Fibroblast of villous mesenchyme (primary cell): ENCODE measurements around the gene ATP2B2. TPM values are rescaled to one million over a fixed set of nuclear protein-coding genes. Genes with fewer than 3 reads are reported as not detected.

Experiments used
- DNase-seq: peaks from one replicate; pipeline ENCODE4 v3.0.0-alpha.2; 2010; ENCODE audit warnings: low read depth
- H3K4me3 ChIP-seq: 2 replicates; pipeline ENCODE4 v1.5.1; 2011; ENCODE audit warnings: low read depth, mild to moderate bottlenecking, low read length
- total RNA-seq: library from RNA; depleted of rRNA; stranded (reverse); fragments of >200 nt; gene quantifications from 2 replicates; pipeline ENCODE4 v1.2.3, GENCODE V29; 2012
- TF ChIP-seq, protein P1 (sequence below): IDR thresholded peaks from 2 replicates; pipeline ENCODE4 v1.5.1; 2012; ENCODE audit warnings: low read depth, mild to moderate bottlenecking, low read length; ENCODE audit not compliant: insufficient read depth

The ATP2B2 gene
- total RNA-seq, 1 donor: not detected

- no peak overlapping the region for H3K4me3 ChIP-seq
- DNase-seq: no peak
- TF ChIP-seq, protein P1, sequence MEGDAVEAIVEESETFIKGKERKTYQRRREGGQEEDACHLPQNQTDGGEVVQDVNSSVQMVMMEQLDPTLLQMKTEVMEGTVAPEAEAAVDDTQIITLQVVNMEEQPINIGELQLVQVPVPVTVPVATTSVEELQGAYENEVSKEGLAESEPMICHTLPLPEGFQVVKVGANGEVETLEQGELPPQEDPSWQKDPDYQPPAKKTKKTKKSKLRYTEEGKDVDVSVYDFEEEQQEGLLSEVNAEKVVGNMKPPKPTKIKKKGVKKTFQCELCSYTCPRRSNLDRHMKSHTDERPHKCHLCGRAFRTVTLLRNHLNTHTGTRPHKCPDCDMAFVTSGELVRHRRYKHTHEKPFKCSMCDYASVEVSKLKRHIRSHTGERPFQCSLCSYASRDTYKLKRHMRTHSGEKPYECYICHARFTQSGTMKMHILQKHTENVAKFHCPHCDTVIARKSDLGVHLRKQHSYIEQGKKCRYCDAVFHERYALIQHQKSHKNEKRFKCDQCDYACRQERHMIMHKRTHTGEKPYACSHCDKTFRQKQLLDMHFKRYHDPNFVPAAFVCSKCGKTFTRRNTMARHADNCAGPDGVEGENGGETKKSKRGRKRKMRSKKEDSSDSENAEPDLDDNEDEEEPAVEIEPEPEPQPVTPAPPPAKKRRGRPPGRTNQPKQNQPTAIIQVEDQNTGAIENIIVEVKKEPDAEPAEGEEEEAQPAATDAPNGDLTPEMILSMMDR: no peak
These were observed 15.5 kb downstream of the ATP2B2 start for GRCh38 chr3:10489746-10490483.

DNA sequence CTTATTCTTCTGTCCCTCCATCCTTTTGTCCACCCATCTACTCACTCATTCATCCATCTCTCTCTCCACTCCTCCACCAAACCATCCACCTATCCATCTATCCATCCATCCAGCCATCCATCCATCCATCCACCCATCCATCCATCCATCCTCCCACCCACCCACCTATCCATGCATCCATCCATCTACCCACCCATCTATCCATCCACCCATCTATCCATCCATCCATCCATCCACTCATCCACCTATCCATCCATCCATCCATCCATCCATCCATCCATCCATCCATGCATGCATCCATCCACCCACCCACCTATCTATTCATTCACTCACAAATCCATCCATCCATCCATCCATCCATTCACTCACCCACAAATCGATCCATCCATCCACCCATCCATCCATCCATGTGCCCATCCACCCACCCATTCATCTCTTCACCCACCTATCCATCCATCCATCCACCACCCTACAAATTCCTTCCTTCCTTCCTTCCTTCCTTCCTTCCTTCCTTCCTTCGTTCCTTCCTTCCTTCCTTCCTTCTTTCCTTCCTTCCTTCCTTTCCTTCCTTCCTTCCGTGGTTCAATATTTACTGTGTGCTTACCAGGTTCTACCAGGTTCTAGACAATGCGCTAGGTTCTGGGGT lies 17.3 kb downstream of the ATP2B2 start:
- H3K4me3 ChIP-seq: no peak overlapping the region
- no peak for DNase-seq
- TF ChIP-seq, protein P1: no peak

GRCh38 chr3:10485806-10486205 lies 19.6 kb downstream of the ATP2B2 start:
- no peak overlapping the region for H3K4me3 ChIP-seq
- DNase-seq: no peak
- TF ChIP-seq, protein P1: no peak

GRCh38 chr3:10485380-10485779 lies 20.0 kb downstream of the ATP2B2 start:
- H3K4me3 ChIP-seq: no peak overlapping the region
- TF ChIP-seq, protein P1: no peak
- DNase-seq: no peak

GRCh38 chr3:10484709-10485108 lies 20.7 kb downstream of the ATP2B2 start:
- TF ChIP-seq, protein P1: no peak
- H3K4me3 ChIP-seq: no peak overlapping the region
- no peak for DNase-seq

GRCh38 chr3:10483686-10484345 lies 21.6 kb downstream of the ATP2B2 start:
- H3K4me3 ChIP-seq: no peak overlapping the region
- TF ChIP-seq, protein P1: no peak
- DNase-seq: no peak

GRCh38 chr3:10483364-10483675 lies 22.1 kb downstream of the ATP2B2 start:
- no peak for DNase-seq
- H3K4me3 ChIP-seq: no peak overlapping the region
- TF ChIP-seq, protein P1: no peak
